Natural killer cell (primary cell): Measurements from ENCODE around the gene SLC44A3. TPM values are rescaled to one million over a fixed set of nuclear protein-coding genes. Genes with fewer than 3 reads are reported as not detected.

ENCODE experiments used
- ATAC-seq, 3 donors: fragments of 150-1000 bp in 2 of 3; fragments of 200-7000 bp in 1 of 3; cut with Tn5 transposase; 1 replicate in 1 of 3; 2 replicates in 2 of 3; pipeline ENCODE4 v1.10.0; 2021; ENCODE audit warnings: mild to moderate bottlenecking in 2 of 3, moderate library complexity in 2 of 3
- DNase-seq, 2 donors: peaks; one replicate each; pipeline versions ENCODE4 v3.0.0 to v3.0.0-alpha.2; 2013 to 2021; ENCODE audit warnings: mixed read lengths in 1 of 2
- H3K27ac ChIP-seq: one replicate; pipeline ENCODE4 v1.5.1; 2013; ENCODE audit warnings: mild to moderate bottlenecking, low read length
- H3K27me3 ChIP-seq: one replicate; pipeline ENCODE4 v1.6.1; 2013; ENCODE audit warnings: low read length; ENCODE audit not compliant: control insufficient read depth, insufficient read depth
- H3K36me3 ChIP-seq: one replicate; pipeline ENCODE4 v1.6.1; 2013; ENCODE audit warnings: low read length; ENCODE audit not compliant: control insufficient read depth, insufficient read depth
- H3K4me1 ChIP-seq: one replicate; pipeline ENCODE4 v1.6.1; 2013; ENCODE audit warnings: low read length; ENCODE audit not compliant: control insufficient read depth, insufficient read depth
- H3K4me3 ChIP-seq: one replicate; pipeline ENCODE4 v1.5.1; 2013; ENCODE audit warnings: low read length
- H3K9me3 ChIP-seq: one replicate; pipeline ENCODE4 v1.6.1; 2013; ENCODE audit warnings: low read length; ENCODE audit not compliant: control insufficient read depth, insufficient read depth
- H3K27ac Mint-ChIP-seq, 2 donors: one replicate each; pipeline ENCODE4 v1.8.0; 2022; ENCODE audit warnings: mild to moderate bottlenecking in 2 of 2, mixed read lengths in 2 of 2, moderate library complexity in 1 of 2
- H3K27me3 Mint-ChIP-seq, 2 donors: one replicate each; pipeline ENCODE4 v1.8.0; 2022; ENCODE audit warnings: low read depth in 2 of 2, mixed read lengths in 2 of 2
- H3K36me3 Mint-ChIP-seq: one replicate; pipeline ENCODE4 v1.8.0; 2022; ENCODE audit warnings: mixed read lengths
- H3K4me1 Mint-ChIP-seq, 2 donors: one replicate each; pipeline ENCODE4 v1.8.0; 2022; ENCODE audit warnings: mixed read lengths in 2 of 2
- H3K4me3 Mint-ChIP-seq: one replicate; pipeline ENCODE4 v1.8.0; 2022; ENCODE audit warnings: mild to moderate bottlenecking, moderate library complexity, mixed read lengths
- H3K9me3 Mint-ChIP-seq, 2 donors: one replicate each; pipeline ENCODE4 v1.8.0; 2022; ENCODE audit warnings: mixed read lengths in 2 of 2
- CTCF ChIP-seq: fragments of 200-600 bp; IDR thresholded peaks from one replicate; pipeline ENCODE4 v1.8.0; 2022; ENCODE audit warnings: antibody characterized with exemption
- WGBS: methylation state at CpG from one replicate; pipeline ENCODE4 v1.1.7; 2013; ENCODE audit warnings: missing lambda C conversion rate; ENCODE audit not compliant: insufficient coverage; 5-methylcytosine and 5-hydroxymethylcytosine counted together
- intact Hi-C: fragments of 100-400 bp; cut with micrococcal nuclease; formaldehyde crosslinking; loops from one replicate; pipeline ENCODE4 v1.14.2; 2022
- total RNA-seq, 4 donors: library from RNA; stranded (reverse); fragments of 120-200 nt in 1 of 4; gene quantifications; one replicate each; pipeline versions ENCODE4 v1.2.3 to v1.2.4, GENCODE V29; 2013 to 2022

The SLC44A3 gene
- total RNA-seq, 3 donors from 2014 or later (not counting 1 experiment from before 2014, with no cell fraction given), result 0.58 TPM; not detected in 2

GRCh38 chr1:94927405-94928175 lies 107.4 kb downstream of the SLC44A3 start:
- peaks cover 42 to 49% of the 10 kb centered on the region in 2 donors for H3K27me3 Mint-ChIP-seq
- no peak for TF ChIP-seq CTCF
- Histone ChIP-seq H3K27me3 (peaks cover 14% of the 10 kb centered on the region), H3K4me3 (peak overlapping the region; percentile 12), H3K9me3 (no peaks in the 10 kb centered on the region), H3K4me1 (peaks cover 16% of the 10 kb centered on the region), H3K36me3 (no peaks in the 10 kb centered on the region), H3K27ac (no peak overlapping the region)
- peak overlapping the region; percentile 90 for H3K4me3 Mint-ChIP-seq
- DNase-seq (peak in 1 of 2 donors; percentile 15), ATAC-seq (no peak)
- WGBS, result 21% methylated on average over 38 of the region's 40 CpGs
- peaks cover 21 to 23% of the 10 kb centered on the region in 2 donors for H3K4me1 Mint-ChIP-seq
- H3K36me3 Mint-ChIP-seq, result no peaks in the 10 kb centered on the region
- peak overlapping the region; percentile 68 to 73 for H3K27ac Mint-ChIP-seq
- no peaks in the 10 kb centered on the region for H3K9me3 Mint-ChIP-seq
- intact Hi-C loops, result no loop called here

DNA sequence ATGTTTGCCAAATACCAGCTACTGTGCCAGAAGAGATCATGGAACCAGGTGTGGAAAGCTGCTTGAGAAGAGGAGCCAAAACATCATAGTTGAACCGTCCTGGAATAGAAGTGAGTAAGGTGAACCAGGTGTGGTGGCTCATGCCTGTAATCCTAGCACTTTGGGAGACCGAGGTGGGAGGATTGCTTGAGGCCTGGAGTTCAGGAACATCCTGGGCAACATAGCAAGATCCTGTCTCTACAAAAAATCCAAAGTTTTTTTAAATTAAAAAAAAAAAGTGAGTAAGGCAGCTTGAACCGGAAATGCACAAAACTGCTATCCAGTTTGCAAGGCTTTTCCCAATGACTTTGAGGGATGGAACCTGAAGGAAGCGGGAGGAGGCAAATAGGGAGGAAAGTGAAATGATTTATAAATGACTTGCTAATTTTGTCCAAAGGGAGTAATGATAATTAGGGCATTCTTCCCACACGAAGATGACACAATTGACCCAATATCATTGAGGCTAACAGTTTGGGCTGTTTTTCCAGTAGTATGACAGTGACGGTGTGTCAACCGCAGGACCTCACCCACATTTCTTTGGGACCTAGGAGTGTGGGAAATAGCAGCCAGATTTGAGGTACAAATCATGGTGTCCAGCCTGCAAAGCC lies 108.3 kb downstream of the SLC44A3 start:
- DNase-seq, result no peak
- H3K9me3 ChIP-seq, result no peaks in the 10 kb centered on the region
- 96% methylated on average over 7 of the region's 7 CpGs for WGBS
- H3K27me3 ChIP-seq, result peaks cover 14% of the 10 kb centered on the region
- no peaks in the 10 kb centered on the region for H3K36me3 ChIP-seq
- no peaks in the 10 kb centered on the region for H3K36me3 Mint-ChIP-seq
- H3K27ac Mint-ChIP-seq, result peak overlapping the region in 1 of 2 donors; percentile 68
- peaks cover 33 to 42% of the 10 kb centered on the region in 2 donors for H3K27me3 Mint-ChIP-seq
- ATAC-seq, result no peak
- no peak for TF ChIP-seq CTCF
- H3K9me3 Mint-ChIP-seq, result no peaks in the 10 kb centered on the region
- intact Hi-C loops, result no loop called here
- H3K4me3 Mint-ChIP-seq, result peak overlapping the region; percentile 90
- peaks cover 21 to 23% of the 10 kb centered on the region in 2 donors for H3K4me1 Mint-ChIP-seq
- no peak overlapping the region for H3K4me3 ChIP-seq
- H3K4me1 ChIP-seq, result peaks cover 16% of the 10 kb centered on the region
- no peak overlapping the region for H3K27ac ChIP-seq

DNA sequence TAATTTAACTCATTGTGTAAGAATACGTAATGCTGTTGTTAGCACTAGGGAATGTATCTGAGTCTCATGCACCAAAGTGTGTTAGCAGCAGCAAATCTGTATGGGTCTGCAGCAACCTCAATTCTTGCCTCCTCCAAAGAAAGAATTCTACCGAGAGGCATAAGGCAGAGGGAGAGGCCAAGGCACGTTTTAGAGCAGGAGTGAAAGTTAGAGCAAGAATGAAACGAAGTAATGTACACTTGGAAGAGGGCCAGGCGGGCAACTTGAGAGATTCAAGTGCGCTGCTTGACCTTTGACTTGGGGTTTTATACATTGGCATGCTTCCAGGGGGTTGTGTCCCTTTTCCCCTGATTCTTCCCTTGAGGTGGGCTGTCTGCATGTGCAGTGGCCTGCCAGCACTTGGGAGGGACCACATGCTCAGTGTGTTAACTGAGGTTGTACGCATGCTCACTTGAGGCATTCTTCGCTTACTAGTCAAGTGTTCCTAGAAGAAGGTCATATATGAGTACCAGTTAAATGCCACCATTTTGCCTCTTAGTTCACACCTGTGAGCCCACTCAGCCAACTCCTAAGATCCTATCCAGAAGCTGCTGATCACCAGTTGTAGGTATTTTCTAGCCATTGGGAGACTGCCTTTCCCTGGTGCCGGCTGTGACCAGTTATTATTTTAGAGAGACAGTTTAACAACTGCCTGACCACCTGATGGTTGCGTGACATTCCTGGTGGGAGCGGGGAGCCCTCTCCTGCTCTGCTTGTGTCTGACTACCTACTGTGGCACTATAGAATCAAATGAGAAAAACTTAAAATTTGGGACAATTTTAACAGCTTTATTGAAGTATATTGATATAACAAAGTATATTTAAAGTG lies 109.4 kb downstream of the SLC44A3 start:
- H3K27ac Mint-ChIP-seq, result no peak overlapping the region
- no peak for DNase-seq

More for the DNA sequence above, 109.4 kb downstream of the SLC44A3 start:
- ATAC-seq, result no peak
- Mint-ChIP-seq H3K36me3 (no peaks in the 10 kb centered on the region), H3K4me3 (no peak overlapping the region), H3K4me1 (peaks cover 15 to 17% of the 10 kb centered on the region in 2 donors), H3K9me3 (no peaks in the 10 kb centered on the region), H3K27me3 (peaks cover 22 to 33% of the 10 kb centered on the region in 2 donors)
- intact Hi-C loops, result no loop called here
- H3K9me3 ChIP-seq, result no peaks in the 10 kb centered on the region
- peaks cover 9% of the 10 kb centered on the region for H3K27me3 ChIP-seq
- no peak overlapping the region for H3K4me3 ChIP-seq
- H3K27ac ChIP-seq, result no peak overlapping the region
- TF ChIP-seq CTCF, result no peak
- WGBS, result 97% methylated on average over 11 of the region's 11 CpGs
- peaks cover 16% of the 10 kb centered on the region for H3K4me1 ChIP-seq
- no peaks in the 10 kb centered on the region for H3K36me3 ChIP-seq
